NCI-H2227 (cell line): ENCODE data around the gene PIP4K2A.
"Not testable (repeated sequence)": the region's sequence is repeated elsewhere in the genome, so short reads cannot be mapped to it uniquely, and the experiment has no call there.

ENCODE experiments used
- DNase-seq: peaks from one replicate; lab custom pipeline; 2025; ENCODE audit not compliant: unreplicated experiment; lab: John Stamatoyannopoulos, UW

PIP4K2A gene

DNA sequence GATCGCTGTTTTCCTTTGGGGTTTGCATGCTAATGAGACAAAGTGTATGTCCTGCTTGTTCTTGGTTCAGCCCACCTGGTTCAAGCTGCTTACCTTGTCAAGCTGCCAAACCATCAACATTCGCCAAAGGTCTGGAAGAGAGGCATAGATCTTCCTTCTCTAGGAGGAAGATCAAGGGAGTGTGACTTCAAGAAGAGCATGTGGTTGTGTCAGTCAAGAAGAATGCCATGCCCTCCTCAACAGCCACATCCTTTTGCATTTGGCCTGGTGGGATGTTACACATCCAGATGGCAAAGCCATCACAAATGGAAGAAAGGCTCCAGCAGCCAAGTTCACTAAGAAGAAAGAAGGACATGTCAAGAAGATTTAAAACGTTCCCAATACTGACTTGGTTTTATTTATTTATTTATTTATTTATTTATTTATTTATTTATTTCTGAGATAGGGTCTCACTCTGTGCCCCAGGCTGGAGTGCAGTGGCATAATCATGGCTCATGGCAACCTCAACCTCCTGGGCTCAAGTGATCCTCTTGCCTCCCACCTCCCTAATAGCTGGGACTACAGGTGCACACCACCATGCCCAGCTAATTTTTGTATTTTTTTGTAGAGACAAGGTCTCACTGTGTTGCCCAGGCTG lies 5.1 kb upstream of the PIP4K2A start:
- no peak for DNase-seq

DNA sequence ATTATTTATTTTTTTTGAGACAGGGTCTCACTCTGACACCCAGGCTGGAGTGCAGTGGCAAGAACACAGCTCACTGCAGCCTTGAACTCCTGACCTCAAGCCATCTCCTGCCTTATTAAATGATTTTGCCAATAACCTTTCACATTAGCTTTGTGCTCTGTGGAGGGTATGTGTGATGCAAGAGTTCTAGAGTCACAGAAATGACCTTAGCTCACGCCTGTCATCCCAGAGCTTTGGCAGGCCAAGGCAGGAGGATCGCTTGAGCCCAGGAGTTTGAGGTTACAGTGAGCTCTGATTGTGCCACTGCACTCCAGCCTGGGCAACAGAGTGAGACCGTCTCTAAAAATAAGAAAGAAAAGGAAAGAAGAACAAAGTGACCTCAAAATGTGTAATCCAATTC lies 4.3 kb upstream of the PIP4K2A start:
- not testable (repeated sequence) for DNase-seq

DNA sequence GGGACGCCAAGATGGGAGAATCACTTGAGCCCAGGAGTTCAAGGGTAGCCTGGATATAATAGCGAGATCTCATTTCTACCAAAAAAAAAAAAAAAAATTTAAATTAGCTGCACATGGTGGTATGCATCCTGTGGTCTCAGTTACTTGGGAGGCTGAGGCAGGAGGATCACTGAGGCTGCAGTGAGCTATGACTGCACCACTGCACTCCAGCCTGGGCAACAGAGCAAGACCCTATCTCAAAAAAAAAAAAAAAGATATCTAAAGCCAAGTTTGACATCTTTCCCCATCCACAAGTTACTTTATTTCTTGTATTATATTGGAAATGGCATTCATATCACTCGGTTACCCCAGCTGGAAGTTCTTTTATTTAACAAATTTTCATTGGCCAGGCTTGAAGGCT lies 3.4 kb upstream of the PIP4K2A start:
- DNase-seq, result no peak

DNA sequence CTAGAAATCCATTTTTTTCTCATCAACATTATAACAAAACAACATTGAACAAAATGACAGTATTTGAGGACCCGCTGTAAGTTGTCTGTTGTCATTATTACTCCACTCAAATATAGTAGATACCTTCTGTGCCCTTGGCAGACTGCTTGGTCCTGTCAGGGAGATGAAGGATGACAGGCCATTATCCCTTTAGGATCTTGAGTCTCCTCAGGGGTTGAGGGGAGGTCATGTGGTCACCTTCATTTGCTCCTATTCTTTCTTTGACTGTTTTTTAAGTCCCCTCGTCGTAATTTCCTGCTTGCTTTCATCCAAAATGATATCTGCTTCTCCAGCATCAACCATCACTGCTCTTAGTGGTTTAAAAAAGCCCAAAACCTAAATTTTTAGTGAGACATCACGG lies 2.6 kb upstream of the PIP4K2A start:
- DNase-seq, result no peak

DNA sequence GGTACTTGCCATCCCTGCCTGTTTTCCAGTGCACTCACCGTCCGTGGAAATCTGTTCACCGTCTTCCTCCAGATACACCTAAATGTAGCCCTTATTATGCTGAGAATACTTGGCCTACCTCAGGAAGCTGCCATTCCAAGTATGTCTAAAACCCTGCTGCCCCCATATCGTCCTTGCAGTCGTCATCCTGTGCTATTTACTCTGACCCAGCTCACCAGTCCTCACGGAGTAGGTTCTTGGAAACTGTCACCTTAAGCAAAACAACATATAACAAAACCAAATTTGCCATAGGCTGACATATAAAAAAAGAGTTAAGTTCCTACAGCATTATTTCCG lies 880 bp upstream of the PIP4K2A start:
- no peak for DNase-seq

DNA sequence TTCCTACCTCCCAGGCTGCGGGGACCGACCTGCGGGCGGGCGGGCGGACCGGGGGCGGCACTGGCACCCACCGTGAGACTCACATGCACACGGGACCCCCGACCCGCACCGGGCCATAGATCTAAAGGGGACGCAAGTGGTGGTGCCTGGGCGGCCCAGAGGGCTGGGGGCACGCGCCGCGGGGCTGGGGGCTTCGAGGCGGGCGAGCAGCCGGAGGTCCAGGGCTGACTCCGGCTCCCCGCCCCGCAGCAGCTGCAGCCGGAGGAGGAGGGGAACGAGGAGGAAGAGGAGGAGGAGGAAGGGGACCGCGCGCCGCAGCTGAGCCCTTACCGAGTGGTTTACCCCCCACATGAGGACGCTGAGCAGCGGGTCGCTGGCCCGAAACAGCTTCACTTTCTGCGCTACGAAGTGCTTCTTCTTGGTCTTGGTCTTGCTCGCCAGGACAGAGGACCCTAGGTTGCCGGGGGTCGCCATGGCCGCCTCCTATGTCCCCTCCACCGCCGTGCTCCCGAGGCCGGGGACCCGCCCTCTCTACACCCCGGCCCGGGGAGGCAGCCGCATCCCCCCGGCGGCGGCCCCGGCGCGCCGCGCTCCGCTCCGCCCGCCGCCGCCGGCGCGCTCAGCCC lies 412 bp downstream of the PIP4K2A start:
- DNase-seq, result peak; percentile 35

DNA sequence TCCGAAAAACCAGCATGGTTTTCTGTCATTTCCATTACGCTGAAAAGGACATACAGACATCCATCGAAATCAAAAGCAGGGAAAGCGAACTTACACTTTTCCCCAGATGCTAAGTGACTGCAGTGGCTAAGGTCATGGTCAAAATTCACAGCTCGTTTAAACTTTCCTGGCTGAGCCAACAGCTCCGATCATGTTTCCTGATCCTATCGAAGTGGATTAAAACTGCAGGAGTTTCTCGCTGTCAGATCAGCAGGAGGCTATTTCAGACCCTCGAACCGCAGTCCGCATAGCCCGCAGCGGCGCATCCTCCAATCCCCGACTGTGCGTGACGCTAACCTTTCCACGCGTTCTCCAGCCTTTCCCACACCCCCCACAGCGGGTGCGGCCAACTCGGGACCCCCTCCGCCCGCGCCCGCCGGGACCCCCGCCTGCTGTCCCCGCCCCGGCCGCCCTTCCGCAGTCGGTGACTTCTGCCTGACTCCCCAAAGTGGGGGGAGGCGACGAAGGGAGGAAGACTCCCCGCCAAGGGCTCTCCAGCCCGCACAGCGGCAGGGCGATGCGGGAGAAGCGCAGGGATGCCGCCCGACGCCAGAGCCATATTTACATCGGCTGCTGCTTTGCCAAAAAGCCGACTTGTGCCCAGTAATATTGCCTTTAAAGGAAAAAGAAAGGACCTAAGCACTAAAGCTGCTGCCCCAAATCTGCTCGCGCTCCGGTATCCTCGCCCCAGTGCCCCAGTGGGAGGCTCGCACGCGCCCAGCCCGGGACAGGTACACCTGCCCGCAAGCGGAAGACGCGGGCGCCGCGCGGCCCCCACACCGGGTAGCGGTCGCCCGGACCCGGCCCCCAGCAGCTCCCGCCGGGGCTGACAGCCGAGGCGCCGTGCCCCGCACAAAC lies 1.2 kb downstream of the PIP4K2A start:
- DNase-seq, result no peak

DNA sequence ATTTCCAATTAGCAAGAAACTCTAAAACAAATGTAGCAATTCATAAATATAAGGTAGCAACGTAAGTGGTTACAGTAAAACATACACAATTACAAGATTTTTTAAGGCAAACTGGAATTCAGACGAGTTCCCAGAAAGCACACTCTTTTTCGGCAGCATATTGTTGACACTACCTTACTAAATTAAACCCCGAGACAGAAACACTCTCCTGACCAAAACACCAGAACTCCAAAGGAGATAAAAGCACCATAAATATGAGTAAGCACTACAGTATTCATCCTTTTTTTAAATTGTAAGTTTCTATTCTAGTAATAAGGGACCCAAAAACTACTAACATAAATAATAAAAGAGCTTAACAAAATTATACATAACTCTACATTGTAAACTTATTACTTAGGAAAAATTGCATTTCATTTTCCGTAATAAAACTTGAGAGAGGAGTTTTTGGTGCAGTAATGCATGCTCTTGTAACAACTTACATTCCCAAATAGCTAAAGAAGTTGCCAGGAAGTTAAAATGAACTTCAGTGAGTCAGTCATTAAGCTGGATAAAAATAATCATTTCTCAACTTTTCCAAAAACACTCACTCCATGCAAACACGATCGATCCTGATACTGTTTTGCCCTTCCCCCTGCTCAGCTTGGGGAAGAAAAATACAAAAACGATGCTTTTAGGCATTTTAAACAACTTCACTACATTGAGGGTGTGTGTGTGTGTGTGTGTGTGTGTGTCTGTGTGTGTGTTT lies 2.0 kb downstream of the PIP4K2A start:
- no peak for DNase-seq

DNA sequence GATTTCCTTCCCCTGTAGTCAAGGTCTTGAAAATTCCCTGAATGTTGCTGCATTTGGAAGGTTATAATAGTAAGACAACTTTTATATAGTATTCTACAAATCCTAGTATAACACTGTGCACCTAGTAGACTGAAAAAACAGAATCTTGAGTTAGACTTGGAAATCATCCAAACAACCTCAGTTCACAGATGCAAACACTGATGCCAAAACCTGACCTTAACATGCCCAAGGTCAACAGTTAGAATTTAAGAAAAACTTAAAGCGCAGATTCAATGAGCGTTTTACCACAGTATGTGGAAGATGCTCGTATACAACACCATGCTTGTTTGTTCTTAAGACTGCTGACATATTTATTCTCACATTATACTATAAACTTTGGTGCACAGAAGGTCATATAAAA lies 3.0 kb downstream of the PIP4K2A start:
- no peak for DNase-seq

DNA sequence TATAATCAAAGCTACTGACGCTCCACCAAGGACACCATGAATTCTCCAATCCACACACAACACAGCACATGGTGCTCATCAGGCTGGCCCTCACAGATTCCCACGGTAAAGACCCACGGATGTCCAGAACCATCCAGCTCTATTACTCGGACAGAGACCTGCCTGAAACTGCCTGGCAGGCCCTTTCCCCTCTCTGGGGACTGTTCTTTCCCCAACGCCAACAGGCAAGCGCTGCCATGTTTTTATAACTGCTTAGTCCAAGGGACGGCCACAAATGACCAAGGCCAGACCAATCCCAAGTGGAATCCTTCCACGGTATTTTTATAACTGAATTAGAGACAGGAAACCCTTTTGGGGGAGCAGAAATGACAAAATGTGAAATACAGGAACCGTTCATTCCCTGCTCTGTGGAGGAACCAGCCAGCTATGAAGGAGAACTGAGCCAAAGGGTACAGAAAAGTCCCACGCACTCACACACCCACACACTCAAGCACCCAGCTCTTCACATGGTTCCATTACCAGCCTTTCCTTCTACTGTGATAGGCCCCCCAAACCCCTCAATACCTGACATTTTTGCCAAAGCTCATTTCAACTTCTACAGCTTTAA lies 4.1 kb downstream of the PIP4K2A start:
- DNase-seq, result no peak

DNA sequence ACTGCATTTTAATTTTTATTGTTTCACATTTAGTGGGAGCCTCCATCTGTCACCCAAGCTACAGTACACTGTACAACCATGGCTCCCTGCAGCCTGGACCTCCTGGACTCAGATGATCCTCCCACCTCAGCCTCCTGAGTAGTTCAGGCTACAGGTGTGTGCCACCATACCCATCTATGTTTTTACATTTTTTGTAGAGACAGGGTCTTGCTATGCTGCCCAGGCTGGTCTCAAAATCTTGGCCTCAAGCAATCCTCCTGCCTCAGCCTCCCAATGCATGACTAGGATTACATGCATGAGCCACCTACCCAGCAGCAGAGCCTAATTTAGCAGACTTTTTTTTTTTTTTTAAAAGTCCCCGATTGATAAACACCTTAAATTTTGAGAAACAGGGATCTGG lies 5.6 kb downstream of the PIP4K2A start:
- no peak for DNase-seq

DNA sequence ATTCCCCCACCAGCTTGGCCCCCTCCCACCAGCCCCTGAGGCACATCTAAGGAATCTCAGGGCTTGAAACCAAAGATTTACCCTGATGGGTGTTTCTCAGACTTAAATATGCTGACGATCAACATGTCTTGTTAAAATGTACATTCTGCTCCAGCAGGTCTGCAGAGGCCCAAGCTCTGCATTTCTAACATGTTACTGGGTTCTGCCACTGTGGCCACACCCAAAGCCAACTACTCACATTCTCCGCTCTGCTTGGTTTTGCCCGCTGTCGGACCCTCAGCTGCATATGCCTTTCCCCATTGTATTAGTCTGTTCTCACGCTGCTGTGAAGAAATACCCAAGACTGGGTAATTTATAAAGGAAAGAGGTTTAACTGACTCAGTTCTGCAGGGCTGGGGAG lies 8.9 kb downstream of the PIP4K2A start:
- no peak for DNase-seq

DNA sequence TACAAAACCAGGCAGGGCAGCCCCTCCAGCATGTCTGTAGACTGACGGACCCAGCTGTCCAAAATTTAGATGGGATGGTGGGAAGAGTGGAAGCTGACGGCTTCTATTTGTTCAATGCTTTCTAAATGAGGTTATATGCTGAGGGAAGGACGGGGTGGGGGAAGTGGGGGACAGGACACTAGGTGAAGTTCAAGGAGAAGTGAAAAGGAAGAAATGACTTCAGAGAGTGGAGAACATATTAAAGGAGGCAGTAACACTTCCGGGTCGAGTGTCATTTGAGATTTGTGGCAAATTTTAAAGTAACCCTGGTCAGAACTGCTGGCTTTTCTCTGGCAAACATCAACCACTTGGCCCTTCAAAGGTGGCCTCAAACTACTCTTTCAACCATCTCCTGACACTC lies 9.4 kb downstream of the PIP4K2A start:
- DNase-seq, result no peak

DNA sequence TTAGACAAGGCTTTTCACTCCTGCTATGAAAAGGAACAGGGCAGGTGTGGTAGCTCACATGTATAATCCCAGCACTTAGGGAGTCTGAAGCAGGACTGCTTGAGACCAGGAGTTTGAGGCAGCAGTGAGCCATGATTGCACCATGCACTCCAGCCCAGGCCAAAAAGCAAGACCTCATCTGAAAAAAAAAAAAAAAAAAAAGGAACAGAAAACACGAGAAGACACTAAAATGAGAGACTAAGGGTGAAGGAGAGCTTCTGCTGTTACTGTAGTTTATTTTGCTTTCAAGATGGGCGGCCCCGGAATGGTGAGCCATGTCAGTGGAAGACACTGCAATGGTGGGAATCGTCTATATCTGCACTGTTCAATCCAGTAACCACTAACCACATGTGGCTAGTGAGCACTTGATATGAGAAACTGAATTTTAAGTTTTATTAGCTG lies 9.9 kb downstream of the PIP4K2A start:
- no peak for DNase-seq

DNA sequence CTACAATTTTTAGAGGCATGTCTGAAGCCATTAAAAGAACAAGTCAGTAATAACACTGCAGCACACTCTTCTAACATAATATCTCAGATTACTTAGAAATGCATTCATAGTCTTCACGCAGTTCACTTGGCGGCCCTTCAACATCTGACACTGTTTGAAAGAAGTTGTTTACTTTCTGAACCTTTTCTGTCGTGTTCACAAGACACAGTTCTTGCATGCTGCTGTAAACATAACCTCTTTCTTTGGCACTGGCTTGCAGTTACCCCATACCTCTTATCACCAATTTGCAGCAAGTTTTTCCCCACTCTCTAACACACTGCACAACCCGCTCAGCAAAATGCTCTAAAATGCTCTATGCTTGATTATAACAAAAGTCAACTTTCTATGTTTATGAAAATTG lies 12.0 kb downstream of the PIP4K2A start:
- no peak for DNase-seq

DNA sequence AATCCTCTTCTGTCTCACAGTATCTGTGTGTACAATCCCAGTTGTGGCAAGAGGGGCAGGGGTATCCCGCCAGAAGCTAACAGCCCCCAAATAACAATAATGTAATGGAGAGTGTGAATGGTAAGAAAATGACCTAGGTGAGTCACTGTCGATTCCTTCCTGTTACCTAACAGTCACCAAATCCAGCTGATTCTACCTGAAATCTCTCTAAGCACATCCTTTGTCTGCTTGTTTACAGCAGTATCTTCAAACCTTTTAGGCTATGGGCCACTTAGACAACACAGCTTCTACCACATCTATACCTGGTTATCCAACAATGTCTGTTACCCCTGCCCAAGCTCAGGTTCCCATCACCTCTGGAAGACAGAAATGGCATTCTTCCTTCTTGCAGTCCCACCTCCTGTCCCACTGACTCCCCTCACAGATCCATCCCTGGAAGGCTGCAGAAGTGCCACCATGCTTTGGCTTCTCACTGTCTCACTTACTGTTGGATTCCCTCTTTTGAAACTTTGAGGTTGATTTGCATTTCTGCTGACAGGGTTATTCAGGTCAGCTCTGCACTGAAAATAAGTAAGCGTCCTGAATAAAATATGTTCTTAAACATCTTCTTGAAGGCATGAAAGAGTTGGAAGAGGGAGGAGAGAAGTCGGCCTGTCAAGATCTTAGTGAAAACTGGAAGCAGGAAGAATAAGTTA lies 13.1 kb downstream of the PIP4K2A start:
- no peak for DNase-seq

DNA sequence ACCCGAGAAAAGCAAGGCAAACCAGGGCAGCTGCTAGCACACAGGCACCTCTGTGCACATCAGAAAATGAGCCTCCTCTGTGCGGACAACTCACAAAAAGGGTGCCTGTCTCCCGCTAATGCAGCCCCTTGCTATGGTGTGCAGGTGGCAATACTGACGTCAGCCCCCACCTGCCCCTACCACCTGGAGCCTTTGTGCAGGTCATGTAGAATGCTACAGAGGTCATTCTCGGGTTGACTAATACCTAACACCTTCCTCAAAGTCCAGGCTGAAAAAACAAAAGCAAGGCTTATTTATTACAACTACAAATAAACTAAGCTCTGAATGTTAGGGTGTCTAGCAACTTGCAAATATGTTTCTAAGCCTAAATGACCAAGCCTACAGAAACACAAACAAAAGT lies 13.9 kb downstream of the PIP4K2A start:
- DNase-seq, result no peak

DNA sequence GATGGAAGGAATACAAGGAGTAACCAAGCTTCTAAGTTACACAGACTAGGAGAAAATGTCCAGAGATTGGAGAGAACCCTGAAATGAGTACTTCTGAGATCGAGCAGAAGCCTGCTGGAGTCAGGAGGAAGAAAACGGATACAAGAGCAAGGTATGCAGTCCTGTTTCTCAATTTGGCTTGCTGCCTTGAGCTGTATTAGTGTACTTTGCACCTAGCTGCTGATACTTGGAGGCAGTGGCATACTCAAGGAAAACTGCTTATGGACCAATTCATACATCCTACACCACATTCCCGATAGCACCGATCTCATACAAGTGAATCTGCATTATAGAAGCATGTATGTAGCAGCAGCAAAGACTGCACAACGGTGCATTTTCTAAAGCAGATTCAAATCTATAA lies 14.4 kb downstream of the PIP4K2A start:
- no peak for DNase-seq

DNA sequence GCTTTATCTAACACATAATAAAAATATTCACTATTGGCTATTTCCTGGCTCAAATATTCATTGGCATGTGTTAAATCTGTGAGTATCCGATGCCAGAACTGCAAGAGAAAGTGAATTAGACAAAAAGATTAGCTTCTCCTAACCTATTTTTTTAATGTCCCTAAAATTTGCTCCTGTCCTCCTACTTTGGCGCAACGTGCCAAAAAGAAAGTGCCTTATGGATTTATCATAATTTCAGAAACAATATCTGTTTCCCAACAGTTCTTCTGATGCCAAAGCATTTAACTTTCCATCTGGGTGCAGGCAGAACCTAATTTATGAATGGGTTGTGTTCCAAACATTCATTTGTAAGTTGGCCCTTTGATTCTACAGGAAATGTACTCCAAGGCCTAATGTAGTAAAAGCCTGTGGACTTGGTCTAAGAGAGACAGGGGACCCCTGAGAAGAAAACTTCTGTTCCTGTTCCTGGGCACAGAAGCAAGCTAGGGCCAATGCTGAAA lies 15.4 kb downstream of the PIP4K2A start:
- DNase-seq, result no peak

DNA sequence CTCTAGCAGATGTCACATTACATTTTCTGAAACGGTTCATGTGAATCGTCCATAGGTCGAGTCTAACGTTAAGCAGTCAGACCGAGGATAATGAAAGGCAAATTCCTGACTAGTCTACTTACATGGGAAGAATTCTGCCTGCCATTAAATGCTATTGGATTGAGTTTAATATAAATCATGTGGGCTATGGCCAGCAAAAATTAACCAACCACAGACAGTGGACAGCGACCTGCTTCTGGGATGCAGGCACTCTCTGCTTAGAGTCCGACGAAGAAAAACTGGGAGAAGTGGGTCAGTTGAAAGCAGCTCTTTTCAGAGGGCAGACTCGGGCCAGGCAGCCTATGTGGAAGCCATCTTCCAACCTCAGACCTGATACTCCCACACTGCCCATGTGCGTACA lies 16.6 kb downstream of the PIP4K2A start:
- no peak for DNase-seq
